ENCODE measurements around the gene PLCG2.

Gene PLCG2

GRCh38 chr16:81881228-81881627 lies 102.1 kb downstream of the PLCG2 start:
- DNase-seq, result no peak

DNA sequence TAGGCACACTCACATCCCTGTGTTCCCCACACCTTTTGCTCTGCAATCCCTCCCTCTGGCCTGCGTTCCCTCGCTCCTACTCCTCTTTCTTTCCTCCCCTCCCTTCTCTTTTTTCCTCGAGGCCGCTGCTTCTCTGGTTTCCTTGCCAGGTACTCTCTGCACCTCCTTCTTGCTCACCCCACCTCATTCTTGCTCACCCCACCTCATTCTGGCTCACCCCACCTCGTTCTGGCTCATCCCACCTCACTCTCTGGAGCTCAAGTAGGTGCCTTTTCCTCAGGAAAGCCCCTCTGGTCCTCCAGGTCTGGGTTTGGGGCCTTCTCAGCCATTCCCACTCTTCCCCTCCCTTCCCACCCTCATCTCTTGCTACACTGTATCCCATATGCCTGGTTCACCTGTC lies 103.5 kb downstream of the PLCG2 start:
- DNase-seq, result no peak

DNA sequence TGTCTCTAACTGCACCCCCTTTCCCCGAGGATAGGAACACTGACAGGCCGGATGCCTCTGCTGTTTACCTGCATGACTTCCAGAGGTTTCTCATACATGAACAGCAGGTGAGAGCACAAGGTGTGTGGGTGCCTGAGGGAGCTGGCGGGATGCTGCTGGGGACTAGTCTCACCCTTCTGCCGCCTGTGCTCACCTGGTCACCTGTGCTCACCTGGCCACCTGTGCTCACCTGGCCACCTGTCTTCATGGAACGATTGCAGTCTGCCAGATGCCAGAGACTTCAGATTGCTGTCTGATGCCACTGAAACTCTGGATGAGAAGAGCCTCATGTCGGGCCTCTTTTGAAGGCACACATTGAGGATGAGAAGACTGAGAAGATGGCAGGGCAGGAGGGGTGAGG lies 104.1 kb downstream of the PLCG2 start:
- DNase-seq, result no peak

DNA sequence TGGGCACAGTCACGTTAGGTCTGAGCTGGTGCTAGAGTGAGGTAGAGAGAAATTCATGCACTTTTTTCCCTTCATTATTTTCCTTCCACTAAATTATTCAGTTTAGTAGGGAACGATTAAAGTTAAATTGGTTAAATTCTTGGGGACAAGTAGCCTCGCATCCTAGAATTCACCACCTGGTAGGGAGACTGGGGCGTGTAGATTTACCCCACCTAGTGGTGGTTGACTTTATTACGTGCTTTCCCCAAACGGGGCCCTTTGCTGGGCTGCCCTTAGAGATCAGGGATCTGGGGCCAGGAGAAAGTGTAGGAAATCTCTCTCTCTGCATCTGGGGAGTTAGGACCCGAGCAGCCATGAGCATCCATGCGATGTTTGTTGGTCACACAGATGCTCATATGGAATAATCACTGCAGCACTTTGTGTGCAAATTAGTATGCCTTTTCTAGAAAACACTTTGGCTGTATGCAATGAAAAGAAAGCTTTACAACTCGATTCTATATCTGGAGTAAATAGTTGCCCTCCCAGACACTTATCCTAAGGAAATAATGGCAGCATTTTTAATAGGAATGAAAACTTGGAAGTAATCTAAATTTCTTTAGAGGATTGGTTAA lies 107.0 kb downstream of the PLCG2 start:
- DNase-seq, result peak; percentile 13

DNA sequence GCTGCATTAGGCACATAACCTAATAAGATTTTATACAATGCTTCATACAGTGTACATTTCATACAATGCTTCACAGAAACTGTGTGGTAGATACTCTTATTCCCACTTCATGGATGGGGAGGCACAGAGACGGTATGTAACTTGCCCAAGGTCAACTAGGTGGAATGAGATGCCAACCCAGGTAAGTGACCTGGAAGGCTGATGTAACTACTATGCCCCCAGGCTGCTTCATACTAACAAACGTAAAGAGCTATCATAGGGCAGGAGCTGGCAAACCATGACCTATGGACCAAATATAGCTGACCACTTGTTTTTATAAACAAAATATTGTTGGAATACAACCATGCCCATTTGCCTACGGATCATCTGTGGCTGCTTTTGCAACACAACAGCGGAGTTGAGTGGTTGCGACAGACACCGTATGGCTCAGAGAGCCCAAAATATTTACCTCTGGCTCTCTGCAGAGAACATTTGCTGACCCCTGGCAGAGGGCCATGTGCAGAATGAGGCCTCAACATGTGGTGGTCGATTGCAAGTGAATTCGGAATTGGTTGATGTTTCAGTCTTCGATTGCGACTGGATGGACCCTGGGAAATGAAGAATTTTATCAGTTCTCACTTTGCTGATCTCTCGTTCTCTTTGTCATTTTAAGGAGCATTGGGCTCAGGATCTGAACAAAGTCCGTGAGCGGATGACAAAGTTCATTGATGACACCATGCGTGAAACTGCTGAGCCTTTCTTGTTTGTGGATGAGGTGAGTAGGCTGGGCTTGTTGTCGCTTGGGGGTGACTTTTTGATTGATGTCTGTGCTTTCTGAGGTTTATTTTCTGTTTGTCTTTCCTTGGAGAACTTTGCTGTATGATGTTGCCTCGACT lies 109.7 kb downstream of the PLCG2 start:
- no peak for DNase-seq

- DNase-seq, result no peak
Measured at GRCh38 chr16:81891736-81892364, 112.8 kb downstream of the PLCG2 start.

DNA sequence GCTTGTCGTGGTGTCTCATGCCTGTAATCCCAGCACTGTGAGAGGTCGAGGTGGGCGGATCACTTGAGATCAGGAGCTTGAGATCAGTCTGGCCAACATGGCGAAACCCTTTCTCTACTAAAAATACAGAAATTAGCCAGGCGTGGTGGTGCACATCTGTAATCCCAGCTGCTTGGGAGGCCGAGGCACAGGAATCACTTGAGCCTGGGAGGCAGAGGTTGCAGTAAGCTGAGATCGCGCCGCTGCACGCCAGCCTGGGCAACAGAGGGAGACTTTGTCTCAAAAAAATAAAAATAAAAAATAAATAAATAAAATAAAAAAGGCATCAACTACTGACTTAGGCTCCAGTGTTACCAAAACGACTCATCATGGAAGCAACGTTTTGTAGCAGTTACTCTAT lies 115.5 kb downstream of the PLCG2 start:
- DNase-seq, result no peak

GRCh38 chr16:81896902-81897301 lies 117.8 kb downstream of the PLCG2 start:
- DNase-seq, result no peak

- DNase-seq, result no peak
Measured at GRCh38 chr16:81899601-81900000, 120.5 kb downstream of the PLCG2 start.

- no peak for DNase-seq
Measured at GRCh38 chr16:81900014-81900413, 120.9 kb downstream of the PLCG2 start.

DNA sequence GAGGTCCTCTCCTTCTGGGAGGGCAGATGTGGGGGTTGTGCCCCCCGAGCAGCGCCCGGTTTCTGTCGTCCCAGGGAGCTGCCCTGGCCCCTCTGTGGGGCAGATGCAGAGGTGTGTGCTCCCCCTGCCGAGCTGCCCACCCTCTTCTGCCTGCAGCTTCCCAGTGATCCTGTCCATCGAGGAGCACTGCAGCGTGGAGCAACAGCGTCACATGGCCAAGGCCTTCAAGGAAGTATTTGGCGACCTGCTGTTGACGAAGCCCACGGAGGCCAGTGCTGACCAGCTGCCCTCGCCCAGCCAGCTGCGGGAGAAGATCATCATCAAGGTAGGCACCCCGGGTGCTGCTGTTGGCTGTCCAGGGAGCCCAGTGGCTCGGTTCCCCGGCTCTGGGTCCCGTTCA lies 121.4 kb downstream of the PLCG2 start:
- DNase-seq, result no peak

DNA sequence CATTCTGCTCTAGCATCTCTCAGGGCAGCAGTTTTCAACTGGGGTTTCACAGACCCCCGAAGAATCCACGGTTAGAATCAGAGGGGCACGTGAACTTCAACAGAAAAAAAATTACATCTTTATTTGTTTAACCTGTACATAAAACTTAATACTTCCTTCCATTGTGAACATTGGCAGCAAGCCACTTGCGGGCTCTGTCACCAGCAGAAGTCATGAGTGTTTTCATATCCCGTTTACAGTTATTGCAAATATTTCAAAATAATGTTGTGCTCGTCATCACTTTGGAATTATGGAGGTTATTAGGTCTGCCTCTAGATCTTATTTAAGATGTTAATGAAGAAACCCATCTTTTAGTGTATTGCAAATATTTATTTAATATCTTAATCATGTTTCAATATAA lies 122.4 kb downstream of the PLCG2 start:
- no peak for DNase-seq

DNA sequence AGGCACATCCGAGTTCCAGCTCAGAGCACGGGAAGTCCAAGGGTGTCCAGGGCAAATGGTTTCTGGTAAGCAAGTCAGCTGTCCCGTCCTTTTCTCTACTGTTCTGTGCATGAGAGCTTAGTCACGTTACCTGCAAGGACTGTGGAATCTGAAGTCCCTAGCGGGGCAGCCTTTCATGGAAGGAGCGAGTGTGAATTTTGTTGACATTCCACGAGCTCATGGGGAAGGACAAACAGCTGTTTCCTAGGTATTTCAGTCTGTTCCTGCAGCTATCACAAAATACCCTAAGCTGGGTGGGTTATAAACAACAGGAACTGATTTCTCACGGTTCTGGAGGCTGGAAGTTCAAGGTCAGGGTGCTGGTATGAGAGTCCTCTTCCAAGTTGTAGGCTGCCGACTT lies 122.9 kb downstream of the PLCG2 start:
- no peak for DNase-seq

GRCh38 chr16:81904320-81904719 lies 125.2 kb downstream of the PLCG2 start:
- DNase-seq, result no peak

- DNase-seq, result no peak
Measured at GRCh38 chr16:81905277-81905676, 126.2 kb downstream of the PLCG2 start.

DNA sequence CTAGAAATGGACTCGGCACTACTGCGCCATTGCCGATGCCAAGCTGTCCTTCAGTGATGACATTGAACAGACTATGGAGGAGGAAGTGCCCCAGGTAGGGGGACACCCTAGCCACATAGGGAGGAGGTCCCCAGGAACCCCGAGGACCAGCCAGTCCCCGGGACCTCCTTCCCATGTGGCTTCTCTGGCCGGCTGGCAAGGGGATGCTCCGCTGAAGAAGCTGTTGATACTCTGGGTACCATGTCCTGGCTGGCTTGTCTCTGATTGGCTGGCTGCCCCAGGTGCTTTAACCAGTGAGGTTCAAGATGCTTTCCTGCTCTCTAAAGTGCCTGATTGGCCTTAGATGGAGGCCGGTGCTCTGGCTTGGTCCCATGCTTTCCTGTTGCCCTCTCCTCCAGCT lies 128.6 kb downstream of the PLCG2 start:
- no peak for DNase-seq

DNA sequence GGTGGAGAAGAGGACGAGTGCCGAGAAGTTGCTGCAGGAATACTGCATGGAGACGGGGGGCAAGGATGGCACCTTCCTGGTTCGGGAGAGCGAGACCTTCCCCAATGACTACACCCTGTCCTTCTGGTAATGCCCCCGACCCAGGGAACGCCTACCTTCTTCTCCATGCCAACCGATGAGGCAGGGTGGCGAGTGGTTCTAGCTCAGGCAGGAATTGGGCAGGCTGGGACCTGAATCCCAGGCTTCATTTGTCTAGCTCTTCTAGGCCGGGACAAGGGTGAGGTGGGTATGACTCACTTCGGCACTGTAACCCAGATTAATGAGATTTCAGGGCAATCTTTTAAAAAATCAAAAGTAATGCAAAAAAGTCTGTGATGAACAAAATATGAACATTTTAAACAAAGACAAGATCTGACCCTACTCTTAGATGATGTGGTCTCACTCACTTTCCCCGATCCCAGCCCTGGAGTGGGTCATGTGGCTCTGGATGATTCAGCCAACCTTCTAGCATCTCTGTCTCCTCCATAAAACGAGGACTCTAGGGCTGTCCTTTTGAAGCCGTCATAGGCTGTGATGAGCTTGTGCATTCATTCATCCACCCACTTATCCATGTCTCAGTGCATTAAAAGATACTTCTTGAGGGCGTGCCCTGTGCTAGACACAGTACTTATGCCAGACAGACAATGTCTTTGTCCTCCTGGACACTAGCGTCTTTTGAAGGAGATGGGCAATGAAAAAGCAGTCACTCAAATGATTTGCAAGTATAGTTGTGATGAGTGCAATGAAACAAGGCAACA lies 129.6 kb downstream of the PLCG2 start:
- DNase-seq, result no peak

DNA sequence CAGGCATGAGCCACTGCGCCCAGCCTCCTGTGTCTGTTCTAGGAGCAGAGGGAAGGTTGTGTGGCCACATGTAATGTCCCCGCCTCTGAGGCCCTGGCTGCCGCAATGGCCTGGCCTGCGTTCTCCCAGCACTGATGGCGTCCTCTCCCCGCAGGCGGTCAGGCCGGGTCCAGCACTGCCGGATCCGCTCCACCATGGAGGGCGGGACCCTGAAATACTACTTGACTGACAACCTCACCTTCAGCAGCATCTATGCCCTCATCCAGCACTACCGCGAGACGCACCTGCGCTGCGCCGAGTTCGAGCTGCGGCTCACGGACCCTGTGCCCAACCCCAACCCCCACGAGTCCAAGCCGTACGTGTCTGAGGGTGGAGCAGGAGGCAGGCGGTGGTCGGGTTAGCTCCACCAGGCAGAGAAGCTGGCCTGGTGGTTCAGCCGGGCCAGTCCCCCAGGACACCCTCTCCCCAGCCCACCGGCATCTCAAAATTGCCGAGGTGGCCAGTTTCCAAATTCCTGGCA lies 131.3 kb downstream of the PLCG2 start:
- DNase-seq, result no peak

- DNase-seq, result no peak
Measured at GRCh38 chr16:81912395-81912794, 133.3 kb downstream of the PLCG2 start.

DNA sequence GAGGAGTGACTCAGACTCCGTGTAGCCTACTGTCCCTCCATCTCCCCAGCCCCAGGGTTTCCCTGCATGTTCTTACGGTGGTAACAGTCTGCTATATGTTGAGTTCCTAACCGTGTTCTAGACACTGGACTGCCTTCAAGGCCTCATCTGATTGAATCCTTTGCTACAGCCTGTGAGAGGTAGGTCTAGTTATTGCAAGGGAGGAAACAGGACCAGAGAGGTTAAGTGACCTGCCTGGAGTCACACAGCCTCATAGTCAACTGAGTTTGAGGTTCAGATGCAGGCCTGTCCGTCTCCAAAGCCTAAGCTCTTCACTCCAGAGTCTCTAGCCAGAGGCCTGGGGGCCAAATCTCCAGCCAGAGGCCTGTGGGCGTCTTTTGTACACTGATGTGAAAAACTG lies 134.1 kb downstream of the PLCG2 start:
- no peak for DNase-seq

DNA sequence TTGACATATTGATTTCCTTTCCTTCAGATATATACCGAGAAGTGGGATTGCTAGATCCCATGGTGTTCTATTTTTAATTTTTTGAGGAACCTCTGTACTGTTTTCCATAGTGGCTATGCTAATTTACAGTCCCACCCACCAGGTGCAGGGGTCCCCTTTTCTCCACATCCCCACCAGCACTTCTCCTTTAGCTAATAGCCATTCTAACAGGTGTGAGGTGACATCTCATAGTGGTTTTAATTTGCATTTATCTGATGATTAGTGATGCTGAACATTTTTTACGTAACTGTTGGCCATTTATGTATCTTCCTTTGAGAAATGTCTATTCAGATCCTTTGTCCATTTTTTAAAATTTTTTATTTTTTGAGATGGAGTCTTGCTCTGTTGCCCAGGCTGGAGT lies 138.3 kb downstream of the PLCG2 start:
- no peak for DNase-seq

- DNase-seq, result no peak
Measured at GRCh38 chr16:81918927-81919326, 139.8 kb downstream of the PLCG2 start.

GRCh38 chr16:81920498-81920897 lies 141.4 kb downstream of the PLCG2 start:
- no peak for DNase-seq
